T-cell (primary cell): Measurements from ENCODE around the gene NFIA. TPM values are rescaled to one million over a fixed set of nuclear protein-coding genes. Genes with fewer than 3 reads are reported as not detected.

Experiments
- ATAC-seq, 4 experiments: fragments of 200-7000 bp in 3 of 4; fragments of 150-1000 bp in 1 of 4; cut with Tn5 transposase; replicated peaks in 1 of 4; 1 replicate in 3 of 4; 2 replicates in 1 of 4; pipeline ENCODE4 v1.10.0; 2021; ENCODE audit warnings: moderate library complexity in 3 of 4, mild to moderate bottlenecking in 2 of 4, moderate number of reproducible peaks in 1 of 4
- CTCF ChIA-PET, 2 donors: fragments of 300-600 bp; sonication (Branson Sonifier 250); formaldehyde crosslinking; loops; one replicate each; lab custom pipeline; 2022; ENCODE audit warnings: antibody characterized with exemption in 2 of 2; lab: Charles Lee
- POLR2A ChIA-PET, 2 donors: fragments of 300-600 bp; sonication (Branson Sonifier 250); formaldehyde crosslinking; loops; one replicate each; lab custom pipeline; 2022; ENCODE audit warnings: antibody characterized with exemption in 2 of 2; lab: Charles Lee
- DNase-seq, 35 experiments: peaks; one replicate each; pipeline versions ENCODE4 v3.0.0 to v3.0.0-alpha.2; 2013 to 2023
- H3K27ac ChIP-seq: one replicate; pipeline ENCODE4 v1.5.1; 2013; ENCODE audit warnings: low read length
- H3K27me3 ChIP-seq, 2 experiments: replicated peaks in 1 of 2; 1 replicate in 1 of 2; 2 replicates in 1 of 2; pipeline versions ENCODE4 v1.6.1 to v1.7.0; 2013; ENCODE audit warnings: low read length in 1 of 2, mixed read lengths in 1 of 2; ENCODE audit not compliant: control insufficient read depth in 2 of 2, insufficient read depth in 2 of 2; ENCODE audit errors: extremely low read depth in 1 of 2
- H3K36me3 ChIP-seq, 2 donors: 1 replicate in 1 of 2; 2 replicates in 1 of 2; pipeline versions ENCODE4 v1.6.1 to v1.7.0; 2013; ENCODE audit warnings: low read length in 1 of 2; ENCODE audit not compliant: control insufficient read depth in 2 of 2, insufficient read depth in 1 of 2; ENCODE audit errors: extremely low read depth in 1 of 2
- H3K4me1 ChIP-seq, 2 experiments: 1 replicate in 1 of 2; 2 replicates in 1 of 2; pipeline versions ENCODE4 v1.6.1 to v1.7.0; 2013; ENCODE audit warnings: low read length in 2 of 2, mixed read lengths in 1 of 2; ENCODE audit not compliant: insufficient read depth in 2 of 2, control insufficient read depth in 1 of 2; ENCODE audit errors: extremely low read depth in 1 of 2
- H3K4me3 ChIP-seq, 2 donors: 1 replicate in 1 of 2; 2 replicates in 1 of 2; pipeline versions ENCODE4 v1.5.1 to v1.7.0; 2013; ENCODE audit warnings: mild to moderate bottlenecking in 2 of 2, low read length in 1 of 2, moderate library complexity in 1 of 2; ENCODE audit not compliant: control insufficient read depth in 1 of 2; ENCODE audit errors: extremely low read depth in 1 of 2
- H3K9me3 ChIP-seq: 2 replicates; pipeline ENCODE4 v1.7.0; 2013
- H3K27ac Mint-ChIP-seq, 2 donors: one replicate each; pipeline ENCODE4 v1.8.0; 2020 to 2021; ENCODE audit warnings: mild to moderate bottlenecking in 2 of 2, mixed read lengths in 2 of 2
- H3K27me3 Mint-ChIP-seq, 2 donors: one replicate each; pipeline ENCODE4 v1.8.0; 2021 to 2022; ENCODE audit warnings: mixed read lengths in 2 of 2
- H3K36me3 Mint-ChIP-seq: one replicate; pipeline ENCODE4 v1.8.0; 2021; ENCODE audit warnings: mixed read lengths
- H3K4me1 Mint-ChIP-seq, 3 donors: one replicate each; pipeline ENCODE4 v1.8.0; 2020 to 2022; ENCODE audit warnings: mixed read lengths in 3 of 3, mild to moderate bottlenecking in 1 of 3
- H3K4me3 Mint-ChIP-seq, 3 donors: one replicate each; pipeline ENCODE4 v1.8.0; 2020 to 2022; ENCODE audit warnings: mild to moderate bottlenecking in 3 of 3, mixed read lengths in 3 of 3, moderate library complexity in 3 of 3
- H3K9me3 Mint-ChIP-seq, 3 donors: one replicate each; pipeline ENCODE4 v1.8.0; 2020 to 2022; ENCODE audit warnings: mixed read lengths in 3 of 3
- WGBS: methylation state at CpG from one replicate; pipeline ENCODE4 v1.1.5; 2013; ENCODE audit warnings: missing lambda C conversion rate; ENCODE audit not compliant: insufficient coverage; 5-methylcytosine and 5-hydroxymethylcytosine counted together
- total RNA-seq, 35 experiments: library from RNA in 6 of 35; stranded (reverse) in 6 of 35; fragments of 120-200 nt in 1 of 35; gene quantifications; one replicate each; pipeline versions ENCODE4 v1.2.1 to v1.2.4 and lab custom pipeline; 2013 to 2026

NFIA gene
- total RNA-seq, 5 donors from 2014 or later (not counting 1 experiment from before 2014, with no cell fraction given) = 5.1 to 10.1 (median 7.1) TPM

GRCh38 chr1:61322008-61322744 lies 239.8 kb downstream of the NFIA start:
- Mint-ChIP-seq H3K27ac (no peak overlapping the region), H3K27me3 (no peaks in the 10 kb centered on the region), H3K36me3 (no peaks in the 10 kb centered on the region), H3K4me3 (no peak overlapping the region), H3K4me1 (peaks cover 0 to 3% (median 3%) of the 10 kb centered on the region in 3 donors), H3K9me3 (no peaks in the 10 kb centered on the region)
- no peak overlapping the region for H3K27ac ChIP-seq
- H3K4me3 ChIP-seq = no peak overlapping the region
- ChIA-PET POLR2A (no interaction called here), CTCF (no interaction called here)
- H3K9me3 ChIP-seq = no peaks in the 10 kb centered on the region
- 44% methylated on average over 4 of the region's 7 CpGs for WGBS
- H3K4me1 ChIP-seq = no peaks in the 10 kb centered on the region
- DNase-seq = no peak
- H3K27me3 ChIP-seq = no peaks in the 10 kb centered on the region
- no peak for ATAC-seq
- no peaks in the 10 kb centered on the region for H3K36me3 ChIP-seq

GRCh38 chr1:61322769-61323168 lies 240.4 kb downstream of the NFIA start:
- H3K27me3 Mint-ChIP-seq = no peaks in the 10 kb centered on the region
- no peaks in the 10 kb centered on the region for H3K36me3 Mint-ChIP-seq
- H3K4me1 Mint-ChIP-seq = peaks cover 0 to 3% (median 3%) of the 10 kb centered on the region in 3 donors
- no peak for DNase-seq
- H3K36me3 ChIP-seq = no peaks in the 10 kb centered on the region
- ChIA-PET POLR2A (no interaction called here), CTCF (no interaction called here)
- H3K27ac ChIP-seq = no peak overlapping the region
- H3K27ac Mint-ChIP-seq = no peak overlapping the region
- no peaks in the 10 kb centered on the region for H3K27me3 ChIP-seq
- H3K4me3 ChIP-seq = no peak overlapping the region
- no peak overlapping the region for H3K4me3 Mint-ChIP-seq
- no peak for ATAC-seq
- H3K9me3 ChIP-seq = no peaks in the 10 kb centered on the region
- peaks cover 0 to 2% (median 0%) of the 10 kb centered on the region in 3 donors for H3K9me3 Mint-ChIP-seq
- H3K4me1 ChIP-seq = no peaks in the 10 kb centered on the region

GRCh38 chr1:61323681-61324328 lies 241.4 kb downstream of the NFIA start:
- ChIA-PET POLR2A (no interaction called here), CTCF (no interaction called here)
- H3K27me3 Mint-ChIP-seq = no peaks in the 10 kb centered on the region
- H3K27ac Mint-ChIP-seq = no peak overlapping the region
- no peak overlapping the region for H3K4me3 Mint-ChIP-seq
- H3K4me1 Mint-ChIP-seq = no peaks in the 10 kb centered on the region
- no peaks in the 10 kb centered on the region for H3K9me3 ChIP-seq
- WGBS = 100% methylated on average over 1 of the region's 6 CpGs
- H3K4me3 ChIP-seq = no peak overlapping the region
- no peak for DNase-seq
- H3K27ac ChIP-seq = no peak overlapping the region
- no peaks in the 10 kb centered on the region for H3K36me3 Mint-ChIP-seq
- peaks cover 0 to 2% (median 0%) of the 10 kb centered on the region in 3 donors for H3K9me3 Mint-ChIP-seq
- H3K4me1 ChIP-seq = no peaks in the 10 kb centered on the region
- no peaks in the 10 kb centered on the region for H3K27me3 ChIP-seq
- ATAC-seq = no peak
- no peaks in the 10 kb centered on the region for H3K36me3 ChIP-seq

GRCh38 chr1:61326713-61327112 lies 244.4 kb downstream of the NFIA start:
- DNase-seq = no peak
- ATAC-seq = no peak
- no peaks in the 10 kb centered on the region for H3K4me1 Mint-ChIP-seq
- no peaks in the 10 kb centered on the region for H3K4me1 ChIP-seq
- H3K9me3 ChIP-seq = no peaks in the 10 kb centered on the region
- H3K27ac Mint-ChIP-seq = peak overlapping the region in 1 of 2 donors; percentile 47
- H3K27me3 Mint-ChIP-seq = no peaks in the 10 kb centered on the region
- H3K27ac ChIP-seq = no peak overlapping the region
- H3K4me3 Mint-ChIP-seq = no peak overlapping the region
- no peak overlapping the region for H3K4me3 ChIP-seq
- 60% methylated on average over 1 of the region's 2 CpGs for WGBS
- H3K27me3 ChIP-seq = no peaks in the 10 kb centered on the region
- ChIA-PET CTCF (no interaction called here), POLR2A (no interaction called here)
- no peaks in the 10 kb centered on the region for H3K36me3 ChIP-seq
- no peaks in the 10 kb centered on the region for H3K36me3 Mint-ChIP-seq
- peaks cover 0 to 2% (median 0%) of the 10 kb centered on the region in 3 donors for H3K9me3 Mint-ChIP-seq

- DNase-seq = no peak
- ATAC-seq = no peak
- Mint-ChIP-seq H3K27ac (no peak overlapping the region), H3K27me3 (no peaks in the 10 kb centered on the region), H3K4me1 (no peaks in the 10 kb centered on the region), H3K4me3 (no peak overlapping the region), H3K36me3 (no peaks in the 10 kb centered on the region), H3K9me3 (peaks cover 0 to 2% (median 0%) of the 10 kb centered on the region in 3 donors)
- WGBS = 94% methylated on average over 2 of the region's 5 CpGs
- CTCF ChIA-PET = no interaction called here
- Histone ChIP-seq H3K4me1 (no peaks in the 10 kb centered on the region), H3K27ac (no peak overlapping the region), H3K9me3 (no peaks in the 10 kb centered on the region), H3K27me3 (no peaks in the 10 kb centered on the region), H3K4me3 (no peak overlapping the region), H3K36me3 (no peaks in the 10 kb centered on the region)
- POLR2A ChIA-PET = no interaction called here
Observed at GRCh38 chr1:61327436-61327835, 245.1 kb downstream of the NFIA start.

GRCh38 chr1:61329556-61329955 lies 247.2 kb downstream of the NFIA start:
- Mint-ChIP-seq H3K4me1 (no peaks in the 10 kb centered on the region), H3K36me3 (no peaks in the 10 kb centered on the region), H3K27me3 (no peaks in the 10 kb centered on the region), H3K27ac (no peak overlapping the region), H3K4me3 (no peak overlapping the region), H3K9me3 (peaks cover 0 to 2% (median 0%) of the 10 kb centered on the region in 3 donors)
- 97% methylated on average over 4 of the region's 4 CpGs for WGBS
- DNase-seq = no peak
- no peaks in the 10 kb centered on the region for H3K27me3 ChIP-seq
- ChIA-PET POLR2A (interaction anchor here in 1 of 2 donors (0.6 kb wide), 1 partner anchor 504 kb away, joined by 3 read pairs; no protein-coding TSS in a partner anchor), CTCF (no interaction called here)
- H3K36me3 ChIP-seq = no peaks in the 10 kb centered on the region
- H3K27ac ChIP-seq = no peak overlapping the region
- H3K9me3 ChIP-seq = no peaks in the 10 kb centered on the region
- no peak for ATAC-seq
- H3K4me3 ChIP-seq = no peak overlapping the region
- H3K4me1 ChIP-seq = no peaks in the 10 kb centered on the region
